Activated CD4-positive, alpha-beta T cell treated with anti-CD3 and anti-CD28 coated beads, Interleukin-2, amount 50 U/mL, for 48 hours (primary cell): ENCODE data around the gene PARD3.

Experiments
- DNase-seq, 2 experiments: peaks; one replicate each; pipeline ENCODE4 v3.0.0-alpha.2; 2020

Gene PARD3

DNA sequence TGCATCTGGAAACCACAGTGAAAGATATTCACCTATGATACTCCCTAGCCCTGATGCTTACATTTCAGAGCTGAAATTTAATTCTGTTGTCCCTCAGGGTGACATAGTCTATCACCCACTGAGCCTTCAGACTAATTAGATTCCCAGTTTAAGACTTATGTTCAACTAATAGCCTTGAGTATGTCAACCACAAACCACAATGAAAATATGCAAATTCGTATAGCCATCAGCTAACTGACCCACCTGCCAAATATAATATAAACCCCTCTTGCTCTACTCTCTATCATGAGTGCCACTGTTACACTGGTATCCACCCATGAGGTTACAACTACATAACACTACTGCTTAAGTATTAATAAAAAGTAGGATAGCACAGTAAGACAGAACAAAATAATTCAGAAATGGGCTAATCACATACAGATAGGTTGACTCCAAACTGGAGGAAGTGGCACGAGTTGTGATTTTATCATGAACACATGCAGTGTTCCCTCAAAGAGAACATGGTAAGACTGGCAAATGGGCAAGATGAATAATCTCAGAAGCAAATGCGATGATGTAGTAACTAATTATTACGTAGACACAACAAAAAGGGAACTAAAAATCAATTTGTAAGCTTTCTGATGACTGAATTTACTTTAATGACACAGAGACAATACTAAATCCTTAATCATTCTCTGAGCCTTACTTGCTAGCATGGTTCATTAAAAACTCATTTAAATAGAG, 290.6 kb downstream of the PARD3 start:
- DNase-seq = no peak

DNA sequence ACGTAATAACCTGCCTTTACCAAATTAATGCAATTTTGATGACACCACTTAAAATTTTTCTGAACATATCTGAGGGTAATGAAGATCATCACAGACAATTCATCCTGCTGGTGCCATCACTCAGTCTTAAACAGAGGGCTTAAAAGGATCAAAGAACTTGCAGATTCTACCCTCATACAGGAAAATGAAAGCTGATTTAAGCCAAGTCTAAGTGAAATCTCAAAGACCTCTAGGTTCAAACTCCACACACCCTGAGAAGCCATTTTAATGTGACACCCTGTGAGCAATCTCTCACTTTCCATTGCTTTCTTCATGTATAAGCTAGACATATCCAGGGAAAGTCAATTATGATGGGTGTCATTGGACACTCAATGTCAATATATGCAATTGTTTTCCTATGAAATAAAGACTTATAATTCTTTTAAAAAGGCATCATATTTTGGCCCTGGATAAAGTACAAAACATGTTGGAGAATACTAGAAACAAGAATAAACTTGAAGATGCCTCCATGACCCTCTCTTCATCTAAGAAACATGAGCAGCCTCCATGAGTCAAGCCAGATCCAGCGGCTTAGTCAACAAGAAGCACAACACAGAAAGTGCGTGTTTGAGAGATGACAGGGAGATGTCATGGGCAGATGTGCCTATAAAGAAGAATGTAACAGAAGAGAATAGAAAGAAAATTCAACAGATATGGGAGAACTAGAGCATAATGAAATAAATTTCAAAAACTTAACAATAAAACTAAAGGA, 291.9 kb downstream of the PARD3 start:
- no peak for DNase-seq

DNA sequence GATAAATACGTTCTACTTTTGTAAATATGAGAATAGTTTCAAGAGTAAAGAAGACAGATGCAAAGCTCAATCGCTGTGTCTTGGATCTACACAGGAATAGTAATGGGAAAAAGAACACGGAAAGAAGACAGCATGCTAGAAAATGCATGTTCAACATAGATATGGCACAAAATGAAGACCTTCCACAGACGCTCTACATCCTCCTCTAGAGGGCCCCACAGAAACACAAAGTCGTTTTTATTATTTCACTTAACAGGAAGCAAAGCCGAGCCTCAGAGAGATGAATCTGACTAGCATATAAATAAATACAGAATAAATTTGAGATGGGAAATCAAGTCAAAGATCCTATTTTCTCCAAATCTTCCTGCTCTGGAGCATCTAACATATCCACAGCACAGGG, 292.6 kb downstream of the PARD3 start:
- no peak for DNase-seq

DNA sequence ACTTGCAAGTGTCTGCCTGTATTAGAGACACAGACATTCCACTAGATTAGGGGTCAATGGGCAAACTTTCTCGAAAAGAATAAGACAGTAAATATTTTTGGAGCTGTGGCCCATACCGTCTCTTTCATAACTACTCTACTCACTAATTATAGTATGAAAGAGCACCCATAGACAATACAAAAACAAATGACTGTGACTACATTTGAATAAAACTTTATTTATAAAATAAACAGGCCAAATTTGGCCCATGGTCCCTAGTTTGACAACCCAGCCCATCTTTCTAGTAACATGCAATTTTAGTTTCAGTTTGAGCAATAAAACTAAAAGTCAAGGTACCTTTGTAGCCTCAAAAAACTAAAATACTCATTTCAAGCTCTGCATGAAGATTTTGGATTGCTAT, 294.6 kb downstream of the PARD3 start:
- no peak for DNase-seq

DNA sequence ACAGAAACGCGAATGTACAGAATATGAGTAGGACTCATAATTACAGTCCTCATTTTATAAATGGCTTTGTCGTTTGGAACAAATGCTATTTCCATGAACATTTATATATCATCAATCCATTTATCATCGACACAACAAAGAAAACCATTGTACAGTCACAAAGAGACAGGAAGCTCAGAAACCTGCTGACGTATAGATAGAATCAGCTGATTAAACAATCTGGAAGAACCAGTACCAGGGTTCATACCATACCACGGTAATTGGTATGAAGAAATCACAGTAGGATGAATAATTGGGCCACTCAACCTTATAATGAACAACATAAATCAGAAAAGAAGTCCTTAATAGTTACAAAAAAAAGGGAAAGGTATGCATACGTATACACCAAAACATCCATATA, 295.0 kb downstream of the PARD3 start:
- DNase-seq = no peak

DNA sequence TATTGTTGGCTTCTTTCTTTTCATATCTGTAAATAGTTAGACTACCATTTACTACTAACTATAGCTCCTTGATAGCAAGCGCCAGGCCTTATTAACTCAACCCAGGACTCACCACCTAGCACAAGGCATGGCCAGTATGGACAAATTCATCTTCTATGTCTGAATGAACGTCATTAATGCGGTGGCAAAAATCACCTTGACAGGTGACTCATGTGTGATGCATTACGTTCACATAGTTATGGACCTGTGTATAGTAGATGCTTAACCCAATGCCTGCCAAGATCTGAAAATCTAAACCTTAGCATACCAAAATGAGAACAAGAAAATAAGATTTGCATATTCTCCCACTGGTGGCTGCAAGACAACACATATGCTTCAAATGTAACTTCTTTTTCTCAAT, 300.8 kb downstream of the PARD3 start:
- DNase-seq = no peak

DNA sequence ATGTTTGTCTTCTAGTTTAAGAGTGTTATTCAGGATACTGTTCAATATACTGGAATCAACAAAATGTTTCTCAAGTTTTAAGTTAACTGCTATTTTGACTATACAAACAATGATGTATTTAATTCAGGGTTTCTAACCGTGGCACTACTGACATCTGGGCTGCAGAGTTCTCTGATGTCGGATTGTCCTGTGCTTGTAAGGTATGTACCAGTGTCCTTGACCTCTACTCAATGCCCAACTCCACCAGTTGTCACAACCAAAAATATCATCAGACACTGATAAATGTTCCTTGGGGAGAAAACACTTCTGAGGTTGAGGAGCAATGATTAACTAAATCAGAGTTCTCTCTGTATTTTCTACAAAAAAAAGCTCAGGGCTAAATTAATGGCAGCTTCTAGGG, 301.5 kb downstream of the PARD3 start:
- DNase-seq = no peak

DNA sequence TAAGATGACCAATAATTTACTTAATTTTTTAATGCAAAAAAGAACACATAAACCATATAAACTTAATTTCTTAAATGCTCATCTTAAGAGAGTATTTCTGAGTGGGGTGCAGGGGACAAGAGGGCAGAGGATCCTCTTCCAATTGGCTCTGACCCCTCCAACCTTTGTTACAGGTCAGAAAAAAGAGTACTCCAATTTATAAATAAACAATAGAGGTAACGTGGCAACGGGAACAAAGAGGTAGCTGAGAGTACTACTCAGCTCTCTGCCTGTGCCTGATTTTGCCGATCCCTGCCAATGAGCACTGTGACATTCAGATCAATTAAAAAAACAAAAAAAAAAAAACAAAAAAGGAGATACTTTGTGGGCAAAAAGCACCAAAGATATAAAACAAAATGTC, 307.9 kb downstream of the PARD3 start:
- DNase-seq = no peak

DNA sequence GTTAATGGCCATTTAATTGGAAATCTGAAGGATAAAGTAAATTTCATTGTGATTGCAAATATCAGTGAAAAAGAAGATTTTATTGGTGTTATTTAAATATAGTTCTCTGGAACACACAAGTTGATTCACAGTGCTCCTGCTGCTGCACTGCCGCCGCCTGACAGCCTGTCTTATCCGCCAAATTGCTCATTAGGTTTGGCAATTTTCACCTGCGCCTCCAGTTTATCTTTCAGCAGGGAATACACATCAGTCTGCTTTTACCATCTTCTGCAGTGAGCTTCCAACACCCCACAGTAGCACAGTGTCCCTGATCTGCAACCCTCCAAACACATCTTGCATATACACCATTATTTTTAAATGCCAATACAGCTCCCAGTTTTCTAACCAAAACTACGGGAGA, 308.3 kb downstream of the PARD3 start:
- DNase-seq = no peak

DNA sequence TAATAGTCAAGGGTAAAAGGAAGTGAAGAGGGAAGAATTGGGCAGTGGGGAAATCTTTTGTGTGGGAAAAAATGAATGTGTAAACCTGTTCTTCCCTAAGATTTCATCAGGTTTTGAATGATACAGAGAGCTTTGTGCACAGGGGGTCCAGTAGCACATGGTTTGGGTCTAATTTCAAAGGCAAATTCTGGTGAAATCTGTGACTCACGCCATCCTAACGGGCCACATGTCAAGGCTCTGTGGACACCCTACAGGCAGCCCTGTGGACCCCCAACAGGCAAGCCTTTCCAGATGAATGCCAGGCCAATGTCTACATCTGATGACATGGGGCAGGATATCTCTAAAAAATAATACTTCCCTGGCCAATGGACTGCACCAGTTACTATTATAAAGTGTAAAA, 309.8 kb downstream of the PARD3 start:
- DNase-seq = no peak

DNA sequence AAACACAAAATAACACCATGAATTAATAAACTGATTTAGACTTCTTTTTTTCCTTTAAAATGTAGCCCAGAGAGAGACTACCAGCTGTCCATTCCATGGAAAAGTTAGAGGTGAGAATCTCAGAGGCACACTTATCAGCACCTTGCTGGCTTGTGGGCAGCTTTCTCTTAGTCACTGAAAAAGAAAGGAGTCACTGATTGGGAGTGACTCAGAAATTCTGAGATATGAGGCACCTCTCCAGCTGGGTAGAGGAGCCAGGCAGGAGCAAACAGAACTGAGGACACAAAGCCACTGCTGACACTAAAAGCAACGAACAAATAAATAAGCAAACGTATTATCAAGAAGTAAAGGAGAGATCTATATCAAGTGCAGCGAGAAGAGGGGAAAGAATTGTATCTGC, 310.6 kb downstream of the PARD3 start:
- DNase-seq = no peak

DNA sequence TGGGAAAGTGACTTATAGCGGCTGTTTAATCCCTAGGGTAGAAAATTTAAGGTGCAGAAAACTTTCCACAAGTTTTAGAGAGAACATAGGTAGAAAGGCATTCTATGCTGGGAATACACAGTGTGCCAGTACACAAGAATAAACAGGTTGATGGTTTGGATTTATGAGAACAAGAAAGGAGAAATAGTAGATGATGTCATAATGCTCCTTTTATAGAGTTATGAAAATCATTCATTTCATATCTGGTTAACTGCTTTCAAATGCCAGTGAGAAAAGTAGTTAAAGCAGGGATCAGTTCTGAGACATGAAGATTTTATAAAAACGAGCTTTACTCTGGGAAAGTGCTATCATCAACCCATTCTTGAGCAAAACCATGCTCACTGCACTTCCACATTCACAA, 311.4 kb downstream of the PARD3 start:
- DNase-seq = no peak

DNA sequence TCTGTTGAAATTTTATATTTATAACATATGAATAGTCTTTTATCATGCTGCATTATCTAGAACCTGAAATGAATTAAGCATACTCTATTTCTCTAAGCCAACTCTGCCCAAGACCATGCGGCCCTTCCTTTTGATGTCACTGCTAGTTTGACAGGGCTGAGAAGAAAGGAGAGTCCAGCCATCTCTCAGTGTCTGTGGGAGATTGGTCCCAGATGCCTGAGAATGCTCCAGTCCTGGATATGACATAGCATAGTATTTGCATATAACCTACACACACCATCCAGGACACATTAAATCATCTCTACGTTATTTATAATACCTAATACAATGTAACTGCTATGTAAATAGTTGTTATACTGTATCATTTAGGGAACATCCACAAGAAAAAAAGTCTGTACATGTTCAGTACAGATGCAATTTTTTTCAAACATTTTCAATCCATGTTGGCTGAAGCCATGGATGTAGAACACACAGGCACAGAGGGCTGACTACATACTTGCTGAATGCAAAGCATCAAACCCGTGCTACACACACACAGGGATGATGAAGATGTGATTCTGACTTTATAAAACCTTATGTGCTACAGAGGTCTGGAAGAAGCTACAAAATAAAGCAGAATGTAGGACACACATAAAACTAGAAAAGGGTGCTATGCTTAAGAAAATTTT, 315.4 kb downstream of the PARD3 start:
- DNase-seq = no peak

DNA sequence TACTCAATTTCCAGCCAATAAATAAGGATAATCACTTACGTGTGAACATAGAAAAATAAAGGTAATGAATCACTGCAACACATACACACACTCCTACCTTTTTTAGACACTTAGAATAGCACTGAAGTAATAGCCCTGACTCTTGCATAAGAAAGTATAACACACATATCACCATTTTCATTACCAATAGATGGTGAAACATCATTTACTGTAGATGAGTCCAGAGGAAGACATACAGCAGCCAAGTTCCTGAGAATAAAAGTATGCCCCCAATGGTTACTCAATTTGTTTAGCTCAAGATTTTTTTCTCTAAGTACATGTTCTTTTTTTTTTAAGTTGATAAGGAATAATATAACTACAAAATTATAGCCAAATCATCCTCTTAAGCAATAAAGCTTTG, 316.3 kb downstream of the PARD3 start:
- DNase-seq = no peak

DNA sequence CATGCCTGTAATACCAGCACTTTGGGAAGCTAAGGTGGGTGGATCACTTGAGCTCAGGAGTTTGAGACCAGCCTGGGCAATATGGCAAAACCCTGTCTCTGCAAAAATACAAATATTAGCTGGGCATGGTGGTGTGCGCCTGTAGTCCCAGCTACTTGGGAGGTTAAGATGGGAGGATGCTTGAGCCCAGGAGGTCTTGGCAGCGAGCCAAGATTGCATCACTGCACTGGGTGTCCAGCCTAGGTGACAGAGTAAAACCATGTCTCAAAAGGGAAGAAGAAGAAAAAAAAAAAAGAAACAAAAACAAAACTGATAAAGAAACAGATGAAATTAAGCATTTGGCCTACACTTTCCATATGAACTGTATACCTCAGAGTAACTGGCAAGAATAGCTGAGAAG, 319.2 kb downstream of the PARD3 start:
- no peak for DNase-seq

DNA sequence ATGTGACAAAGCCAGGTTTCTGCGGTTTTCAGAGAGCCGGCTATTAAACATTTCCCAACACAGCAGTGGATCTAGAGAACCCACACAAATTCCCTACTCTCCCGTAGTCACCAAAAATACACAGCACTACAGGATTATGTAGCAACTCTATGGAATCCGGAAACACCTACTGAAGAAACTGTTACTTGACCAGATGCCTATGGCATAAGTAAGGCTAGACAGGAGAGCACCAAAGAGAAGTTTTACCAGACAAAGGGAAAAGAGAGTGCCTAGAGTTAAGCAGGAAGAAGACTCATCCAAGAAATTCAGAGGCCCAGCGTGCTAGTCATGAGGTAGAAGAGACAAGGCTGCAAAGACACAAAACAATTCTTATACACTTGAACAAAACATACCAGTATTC, 321.1 kb downstream of the PARD3 start:
- DNase-seq = no peak

DNA sequence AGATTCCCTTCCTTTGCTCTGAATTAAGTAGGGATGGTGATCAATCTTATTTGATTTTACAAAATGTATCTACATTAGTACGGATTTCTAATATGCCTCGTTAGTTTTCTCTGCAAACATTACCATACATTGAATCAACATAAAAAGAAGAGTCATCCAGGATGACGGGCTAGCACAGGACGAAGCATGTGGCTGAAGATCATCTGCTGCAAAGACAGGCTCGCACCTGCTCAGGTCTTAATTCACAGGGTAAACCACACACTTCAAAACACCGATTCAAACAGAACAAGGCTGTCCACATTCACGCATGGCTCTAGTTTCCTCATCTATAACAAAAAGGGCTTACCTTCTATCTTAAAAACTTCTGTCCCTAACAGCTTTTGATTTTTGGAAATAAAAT, 323.0 kb downstream of the PARD3 start:
- DNase-seq = no peak

DNA sequence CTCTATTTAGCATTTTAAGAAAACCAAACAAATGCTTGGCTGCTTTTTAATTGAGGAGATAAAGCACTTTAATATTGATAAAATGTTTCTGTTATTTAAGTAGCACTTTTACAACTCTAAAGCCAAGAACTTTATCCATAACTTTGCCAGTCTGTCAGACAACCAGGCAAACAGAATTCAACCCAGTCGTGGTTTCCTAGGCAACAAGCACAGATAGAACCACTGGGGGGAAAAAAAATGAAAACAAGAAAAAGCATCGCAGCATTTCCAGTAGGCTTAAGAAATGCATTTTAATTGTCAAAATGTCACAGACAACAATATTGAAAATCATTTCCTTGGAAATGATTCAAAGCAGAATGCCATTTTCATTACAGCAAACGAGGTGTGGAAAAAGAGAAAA, 323.4 kb downstream of the PARD3 start:
- DNase-seq = no peak

DNA sequence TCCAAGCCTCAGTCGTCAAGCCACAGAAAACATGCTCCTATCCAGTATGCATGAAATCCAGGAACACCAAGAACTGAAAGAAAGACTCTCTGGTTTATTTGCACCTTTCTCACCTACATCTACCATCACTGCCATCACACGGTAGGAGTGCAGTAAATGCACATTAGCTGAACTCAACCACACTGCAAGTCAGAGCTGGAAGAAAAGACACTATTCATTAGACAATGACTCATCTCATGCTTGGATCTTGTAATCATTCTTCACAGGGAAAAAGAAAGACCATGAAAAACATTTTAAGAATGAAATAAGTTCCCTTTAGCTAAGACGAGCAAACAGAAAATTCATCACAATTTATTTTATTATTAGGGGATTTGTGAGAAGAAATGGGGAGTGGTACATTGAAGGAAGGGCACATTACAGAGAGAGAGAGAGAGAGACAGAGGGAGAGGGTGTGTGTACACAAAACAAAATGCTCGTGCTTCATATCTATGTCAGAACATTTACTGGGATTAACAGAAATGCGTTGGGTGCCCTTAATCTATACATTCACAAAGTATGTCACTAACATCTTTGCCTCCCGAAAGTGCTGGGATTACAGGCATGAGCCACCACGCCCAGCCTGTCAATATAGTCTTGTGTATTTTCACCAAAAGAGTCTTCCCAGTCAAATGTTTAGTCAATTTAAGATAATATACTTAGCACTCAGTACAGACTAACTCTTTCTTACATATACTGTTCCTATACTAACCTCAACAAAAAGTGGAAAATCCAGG, 324.9 kb downstream of the PARD3 start:
- no peak for DNase-seq

DNA sequence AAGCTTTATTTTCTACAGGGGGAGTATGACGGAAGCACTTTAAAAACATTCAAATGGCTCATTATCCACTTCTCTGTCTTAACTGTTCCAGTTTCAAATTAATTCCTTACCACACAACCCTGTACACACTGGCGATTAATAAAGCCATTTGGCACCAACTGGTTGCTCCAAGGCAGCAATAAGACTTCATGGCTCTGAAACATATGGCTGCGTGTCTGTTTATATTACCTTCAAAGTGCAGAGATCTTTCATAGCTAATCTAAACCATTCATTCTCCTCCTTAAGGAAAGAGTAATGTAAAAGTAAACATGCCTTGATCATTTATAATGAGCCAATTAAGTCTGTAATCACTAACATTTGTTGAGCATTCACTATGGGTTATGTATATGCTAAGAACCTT, 325.7 kb downstream of the PARD3 start:
- DNase-seq = no peak

DNA sequence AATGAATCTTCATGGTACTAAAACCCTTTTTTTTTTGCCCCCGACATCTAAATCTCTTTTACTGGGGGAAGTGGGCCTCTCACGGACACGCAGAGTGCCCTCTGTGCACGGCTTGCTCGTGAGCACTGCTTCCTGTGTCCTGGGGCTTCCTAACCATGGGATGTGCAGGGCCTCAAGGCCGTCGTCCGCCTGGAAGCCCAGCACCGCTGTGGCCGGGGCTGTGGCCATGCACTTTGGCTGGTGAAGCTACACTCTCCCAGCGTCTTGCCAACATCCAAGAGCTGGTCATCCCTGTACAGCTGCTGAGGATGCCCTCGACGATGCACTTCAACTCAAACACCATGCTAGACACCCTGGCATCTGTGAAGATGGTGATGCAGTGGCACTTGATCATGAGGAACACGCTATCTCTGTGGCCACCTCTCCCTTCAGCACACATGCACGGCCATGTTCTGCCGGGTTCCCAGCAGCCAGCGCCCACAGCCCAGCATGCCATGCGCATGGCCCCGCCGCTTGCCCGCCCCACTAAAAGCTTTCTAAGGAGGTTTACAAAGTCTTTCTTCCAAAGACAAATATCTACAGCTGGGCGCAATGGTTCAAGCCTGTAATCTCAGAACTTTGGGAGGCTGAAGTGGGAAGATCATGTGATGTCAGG, 326.5 kb downstream of the PARD3 start:
- no peak for DNase-seq

DNA sequence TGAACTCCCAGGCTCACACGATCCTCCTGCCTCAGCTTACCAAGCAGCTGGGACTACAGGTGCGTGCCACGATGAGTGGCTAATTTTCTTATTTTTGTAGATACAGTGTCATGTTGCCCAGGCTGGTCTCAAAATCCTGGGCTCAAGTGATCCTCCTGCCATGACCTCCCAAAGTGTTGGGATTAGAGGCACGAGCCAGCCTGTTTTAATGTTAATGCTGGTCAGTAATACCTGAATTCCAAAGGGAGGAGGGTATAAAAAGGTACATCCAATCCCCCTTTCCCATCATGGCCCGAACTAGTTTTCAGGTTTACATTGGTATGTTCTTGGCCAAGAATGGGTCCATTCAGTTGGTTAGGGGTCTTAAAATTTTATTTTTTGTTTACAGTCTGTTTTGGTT, 329.1 kb downstream of the PARD3 start:
- no peak for DNase-seq

DNA sequence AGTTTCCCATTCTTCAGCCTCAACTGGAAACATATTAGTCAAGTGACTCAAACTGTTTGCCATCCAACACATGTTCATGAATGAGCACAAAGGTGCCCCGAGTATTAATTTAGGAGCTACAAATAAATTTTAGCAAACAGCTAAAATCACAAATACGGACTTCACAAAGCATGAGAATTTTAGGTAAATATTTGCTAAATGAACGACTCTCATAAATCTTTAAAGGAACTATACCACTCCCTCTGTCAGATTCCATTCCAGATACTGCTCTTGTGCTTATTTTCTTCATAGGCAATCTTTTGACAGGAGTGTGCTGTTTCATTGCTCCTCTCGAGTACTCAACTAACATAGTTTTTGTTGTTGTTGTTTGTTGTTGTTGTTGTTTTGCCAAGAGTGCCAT, 330.9 kb downstream of the PARD3 start:
- DNase-seq = no peak
